ENCODE measurements around the gene GJC2.

The GJC2 gene

GRCh38 chr1:228158151-228159007 lies 8.6 kb downstream of the GJC2 start:
- no peak for DNase-seq (ENCODE audit: low read depth in 2 of 2)

GRCh38 chr1:228159008-228159665 lies 9.4 kb downstream of the GJC2 start:
- no peak for DNase-seq (ENCODE audit: low read depth in 2 of 2)

GRCh38 chr1:228160201-228160761 lies 10.6 kb downstream of the GJC2 start:
- no peak for DNase-seq (ENCODE audit: low read depth in 2 of 2)

DNA sequence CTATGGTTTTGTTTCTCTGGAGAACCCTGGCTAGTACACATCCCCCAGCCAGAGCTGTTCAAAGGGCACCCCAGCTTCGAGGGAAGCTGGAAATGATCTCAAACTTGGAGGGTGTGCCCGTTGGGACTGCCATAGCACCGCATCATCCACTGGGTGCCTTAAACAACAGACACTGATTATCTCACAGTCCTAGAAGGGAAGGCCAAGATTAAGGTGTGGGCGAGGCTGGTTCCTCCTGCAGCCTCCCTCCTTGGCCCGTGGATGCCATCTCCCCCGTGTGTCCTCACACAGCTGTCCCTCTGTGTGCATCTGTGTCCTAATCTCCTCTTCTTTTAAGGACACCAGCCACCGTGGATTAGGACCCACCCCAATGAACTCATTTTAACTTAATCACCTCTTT lies 11.6 kb downstream of the GJC2 start:
- DNase-seq (ENCODE audit: low read depth in 2 of 2) = no peak

DNA sequence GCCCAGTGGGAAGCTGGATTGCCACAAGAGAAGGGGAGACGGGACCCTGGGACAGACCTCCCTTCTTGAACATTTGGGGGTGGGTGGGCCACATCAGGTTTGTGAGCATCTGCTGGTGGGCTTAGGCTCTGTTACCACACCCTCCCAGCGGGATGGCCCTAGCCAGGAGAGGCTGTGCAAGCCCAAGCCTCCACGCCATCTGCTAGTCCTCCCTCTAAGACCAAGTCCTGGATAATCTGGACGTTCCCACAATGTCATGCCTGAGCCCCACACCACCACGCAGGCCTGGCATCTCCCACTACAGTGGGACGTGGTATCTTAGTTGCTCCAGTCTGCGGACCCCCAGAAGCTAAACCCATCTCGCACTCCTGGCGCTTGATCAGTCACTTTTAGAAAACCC lies 12.1 kb downstream of the GJC2 start:
- DNase-seq (ENCODE audit: low read depth in 2 of 2) = no peak

- no peak for DNase-seq (ENCODE audit: low read depth in 2 of 2)
Observed at GRCh38 chr1:228162286-228163006, 12.7 kb downstream of the GJC2 start.

DNA sequence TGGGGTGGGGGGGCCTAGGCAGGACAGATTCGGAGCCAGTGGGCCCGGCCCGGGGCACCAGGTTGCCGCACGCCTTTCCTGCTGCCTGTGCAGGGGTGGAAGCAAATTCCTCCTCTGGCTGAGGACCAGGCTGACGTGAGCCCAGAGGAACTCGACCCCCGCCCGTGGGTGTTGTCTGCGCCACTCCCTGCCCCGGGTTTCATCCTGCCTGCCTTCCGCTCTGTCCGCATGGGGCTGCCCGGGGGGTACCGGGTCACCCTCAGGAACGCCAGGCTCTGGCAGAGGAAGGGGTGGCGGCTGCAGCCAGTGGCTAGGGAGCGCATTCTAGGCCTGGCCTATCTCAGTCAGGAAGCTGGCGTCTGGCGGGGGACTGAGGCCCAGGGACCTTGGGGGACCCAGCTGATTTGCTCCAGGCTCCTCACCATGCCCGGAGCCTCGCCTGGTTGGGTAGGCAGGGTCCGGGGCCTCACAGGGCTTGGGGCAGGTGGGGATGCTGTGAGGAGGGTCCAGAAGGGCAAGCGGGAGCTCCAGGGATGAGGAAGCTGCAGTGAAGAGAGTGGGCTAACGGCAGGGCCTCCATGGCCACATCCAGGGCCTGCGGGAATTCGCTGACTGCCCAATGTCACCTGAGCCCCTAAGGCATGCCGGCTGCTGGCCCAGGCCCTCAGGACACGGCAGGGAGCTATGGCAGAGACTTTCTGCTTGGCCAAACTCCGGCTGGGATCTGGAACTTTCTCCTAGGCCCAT lies 13.4 kb downstream of the GJC2 start:
- no peak for DNase-seq (ENCODE audit: low read depth in 2 of 2)

DNA sequence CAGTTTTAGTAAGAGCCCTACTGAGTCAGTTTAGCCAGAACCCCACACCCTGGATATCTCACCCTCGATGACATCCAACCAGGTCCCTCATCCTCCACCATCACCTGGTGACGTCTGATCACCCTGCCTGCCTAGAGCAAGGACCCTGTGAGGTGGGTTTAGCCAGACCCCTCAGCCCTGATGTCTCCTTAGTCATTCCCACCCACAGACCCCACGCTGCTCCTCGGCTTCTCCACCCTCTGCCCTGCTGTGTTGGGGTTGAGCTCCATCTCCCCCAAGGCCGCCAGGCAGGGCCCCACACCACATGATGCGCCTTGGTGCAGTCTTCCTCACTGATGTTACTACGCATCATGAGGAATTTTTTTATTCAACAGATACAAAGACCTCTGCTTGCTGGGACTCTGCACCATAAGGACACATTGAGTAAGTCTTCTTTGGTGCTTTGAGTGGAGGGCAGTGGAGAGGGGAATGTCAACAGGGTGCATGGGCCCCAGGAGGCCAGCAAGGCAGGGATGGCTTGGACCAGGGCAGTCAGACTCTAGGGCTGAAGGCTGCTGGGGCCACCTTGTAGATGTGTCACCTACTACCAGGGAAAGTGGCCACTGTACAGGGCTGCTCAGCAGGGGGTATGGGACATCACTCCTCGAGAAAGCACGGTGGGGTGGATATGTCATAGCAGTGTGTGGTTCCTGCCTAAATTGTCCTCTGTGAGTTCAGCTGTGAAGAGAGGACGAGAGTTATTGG lies 14.2 kb downstream of the GJC2 start:
- no peak for DNase-seq (ENCODE audit: low read depth in 2 of 2)

- no peak for DNase-seq (ENCODE audit: low read depth in 2 of 2)
Observed at GRCh38 chr1:228164561-228165371, 15.0 kb downstream of the GJC2 start.

DNA sequence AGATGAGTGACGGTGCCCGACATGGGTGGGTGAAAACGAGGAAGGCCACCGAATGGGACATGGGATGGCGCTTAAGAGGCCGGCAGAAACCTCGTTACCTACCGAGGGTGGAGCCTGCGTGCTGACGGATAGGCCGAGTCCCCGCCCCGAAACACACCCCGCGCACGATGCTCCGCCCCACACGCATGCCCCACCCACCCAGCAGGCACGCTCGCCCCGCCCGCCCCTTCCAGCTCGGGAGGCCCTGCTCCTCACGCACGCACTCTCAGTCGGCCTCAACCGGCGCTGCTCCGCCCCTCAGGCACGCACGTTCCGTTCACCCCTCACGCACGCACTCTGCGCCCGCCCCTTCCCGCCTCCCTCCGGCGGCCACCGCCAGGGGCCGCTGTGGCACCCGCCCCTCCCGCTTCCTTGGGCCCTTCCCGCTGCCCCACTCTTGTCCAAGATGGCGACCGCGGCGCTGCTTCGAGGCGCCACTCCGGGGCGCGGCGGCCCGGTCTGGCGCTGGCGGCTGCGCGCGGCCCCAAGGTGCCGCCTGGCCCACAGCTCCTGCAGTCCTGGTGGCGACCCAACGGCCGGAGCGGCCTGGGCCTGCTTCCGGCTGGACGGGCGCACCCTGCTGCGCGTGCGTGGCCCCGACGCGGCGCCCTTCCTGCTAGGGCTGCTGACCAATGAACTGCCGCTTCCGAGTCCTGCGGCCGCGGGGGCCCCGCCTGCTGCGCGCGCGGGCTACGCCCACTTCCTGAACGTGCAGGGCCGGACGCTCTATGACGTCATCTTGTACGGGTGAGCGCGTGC lies 15.8 kb downstream of the GJC2 start, which contains the start of gene IBA57:
TSS of gene IBA57 (plus strand) at position 433 of the 798 bp plus-strand sequence. CDS start at position 446, 13 bp downstream.
- DNase-seq (ENCODE audit: low read depth in 2 of 2) = peak; percentile 99 to 100

DNA sequence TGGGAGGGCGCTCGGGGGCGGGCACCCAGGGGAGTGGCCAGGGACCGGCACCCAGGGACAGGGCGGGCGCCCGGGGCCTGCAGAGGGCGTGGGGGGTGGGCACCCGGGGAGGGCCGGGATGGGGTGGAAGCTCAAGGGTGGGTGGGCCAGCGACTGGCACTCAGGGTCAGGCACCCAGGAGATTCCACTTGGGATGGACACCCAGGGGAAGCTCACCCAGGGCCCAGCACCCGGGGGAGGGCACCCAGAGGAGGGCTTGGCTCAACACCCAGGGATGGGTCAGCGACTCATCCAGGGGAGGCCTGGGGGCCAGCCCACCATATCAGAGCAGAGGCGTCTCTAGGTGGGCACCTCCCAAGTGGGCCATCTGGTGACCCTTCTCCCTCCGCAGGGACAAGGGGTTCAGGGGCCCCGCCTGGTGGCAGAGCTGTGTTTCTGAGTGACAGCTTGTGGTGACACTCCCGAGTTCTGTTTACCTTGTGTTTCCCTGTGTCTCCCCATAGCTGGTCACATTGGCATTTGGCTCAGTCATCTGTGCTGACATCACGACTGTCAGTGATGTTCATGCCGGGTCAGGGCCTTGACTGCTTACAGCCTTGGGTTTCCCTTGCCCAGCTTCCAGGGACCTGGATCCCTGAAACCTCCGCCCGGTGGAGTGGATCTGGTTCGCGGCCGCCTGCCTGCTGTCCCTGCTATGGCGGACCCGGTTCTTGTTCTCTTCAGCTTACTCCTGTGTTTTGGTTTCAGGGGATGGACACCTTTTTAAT lies 16.6 kb downstream of the GJC2 start:
- peak; percentile 26 to 34 for DNase-seq (ENCODE audit: low read depth in 2 of 2)

DNA sequence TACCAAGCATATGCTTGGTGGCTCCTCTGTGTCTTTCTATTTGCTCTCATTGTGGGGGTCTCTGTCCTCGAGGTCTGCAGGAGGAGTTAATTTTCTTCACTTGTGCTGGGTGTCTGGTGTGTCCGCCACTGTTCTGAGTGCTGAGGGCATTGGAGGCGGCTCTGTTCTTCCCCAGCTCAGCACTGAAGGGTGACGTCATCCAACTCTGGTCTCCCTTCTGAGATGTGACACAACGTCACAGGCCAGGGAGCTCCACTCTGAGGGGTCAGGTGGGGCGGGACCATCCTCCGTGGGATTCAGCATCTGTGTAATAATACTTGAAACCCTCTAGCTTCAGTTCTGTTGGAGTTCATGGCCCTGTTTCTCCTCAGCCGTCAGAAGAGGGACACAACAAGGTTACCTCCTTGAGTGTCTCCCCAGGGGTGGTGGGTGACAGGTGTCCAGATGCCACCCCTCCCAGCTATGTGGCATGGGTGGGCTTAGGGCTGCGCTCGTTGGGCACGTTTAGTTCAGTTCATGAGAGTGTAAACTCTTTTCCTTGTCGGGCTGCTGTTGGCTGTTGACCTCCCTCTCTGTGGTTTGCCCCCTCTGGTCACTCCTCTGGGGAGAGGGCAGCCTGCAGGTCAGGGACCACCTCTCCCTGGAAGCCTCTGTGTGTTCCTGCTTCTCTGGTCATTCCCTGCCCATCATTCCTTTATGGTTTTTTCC lies 19.0 kb downstream of the GJC2 start:
- DNase-seq (ENCODE audit: low read depth in 2 of 2) = no peak

GRCh38 chr1:228169345-228169744 lies 19.6 kb downstream of the GJC2 start:
- no peak for DNase-seq (ENCODE audit: low read depth in 2 of 2)

DNA sequence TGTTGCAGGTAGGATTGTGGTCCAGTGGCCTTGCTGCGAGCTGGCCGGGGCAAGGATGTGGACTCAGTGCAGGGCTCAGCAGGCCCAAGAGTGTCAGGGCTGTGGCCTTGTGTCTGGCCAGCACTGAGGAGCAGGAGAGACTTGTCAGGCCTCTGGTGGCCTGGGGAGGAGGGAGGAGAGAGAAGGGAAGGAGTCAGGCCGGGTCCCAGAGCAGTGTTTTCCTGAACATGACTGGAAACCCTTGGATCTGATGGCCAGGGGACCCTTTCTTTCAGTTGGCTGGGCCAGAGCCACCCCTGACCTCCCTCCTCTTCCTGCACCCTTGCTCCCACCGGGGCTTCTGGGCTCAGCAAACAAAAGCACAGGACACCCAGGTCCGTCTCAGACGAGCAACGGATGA lies 20.9 kb downstream of the GJC2 start:
- DNase-seq (ENCODE audit: low read depth in 2 of 2) = no peak

- DNase-seq (ENCODE audit: low read depth in 2 of 2) = no peak
Observed at GRCh38 chr1:228171221-228171891, 21.6 kb downstream of the GJC2 start.

- DNase-seq (ENCODE audit: low read depth in 2 of 2) = no peak
Observed at GRCh38 chr1:228172591-228173527, 23.1 kb downstream of the GJC2 start.
